Endothelial cell of umbilical vein (primary cell): ENCODE results near the gene OTUD7B.
"Not testable (repeated sequence)": the region's sequence is repeated elsewhere in the genome, so short reads cannot be mapped to it uniquely, and the experiment has no call there.

Experiments
- JUN ChIP-seq: IDR thresholded peaks from 2 replicates; pipeline ENCODE4 v1.6.1; 2011; ENCODE audit warnings: borderline replicate concordance, low read depth; ENCODE audit not compliant: insufficient read length, insufficient read depth
- MAX ChIP-seq: IDR thresholded peaks from 2 replicates; pipeline ENCODE4 v1.6.1; 2011; ENCODE audit not compliant: insufficient read depth, insufficient read length
- MYC ChIP-seq: IDR thresholded peaks from one replicate; pipeline ENCODE4 v1.6.1; 2011; ENCODE audit warnings: mild to moderate bottlenecking, low read depth, low read length
- POLR2A ChIP-seq: IDR thresholded peaks from 2 replicates; pipeline ENCODE4 v1.6.1; 2012; ENCODE audit warnings: low read depth, mild to moderate bottlenecking, control low read depth, low read length
- TF ChIP-seq, protein P1 (sequence below), 2 donors: IDR thresholded peaks; 1 replicate in 1 of 2; 2 replicates in 1 of 2; pipeline ENCODE4 v1.5.1; 2011; ENCODE audit warnings: low read length in 2 of 2, mild to moderate bottlenecking in 2 of 2, moderate library complexity in 2 of 2, control low read depth in 1 of 2, inconsistent platforms in 1 of 2, low read depth in 1 of 2; ENCODE audit not compliant: insufficient read depth in 1 of 2; ENCODE audit errors: extremely low read depth in 1 of 2

- TF ChIP-seq, protein P1, sequence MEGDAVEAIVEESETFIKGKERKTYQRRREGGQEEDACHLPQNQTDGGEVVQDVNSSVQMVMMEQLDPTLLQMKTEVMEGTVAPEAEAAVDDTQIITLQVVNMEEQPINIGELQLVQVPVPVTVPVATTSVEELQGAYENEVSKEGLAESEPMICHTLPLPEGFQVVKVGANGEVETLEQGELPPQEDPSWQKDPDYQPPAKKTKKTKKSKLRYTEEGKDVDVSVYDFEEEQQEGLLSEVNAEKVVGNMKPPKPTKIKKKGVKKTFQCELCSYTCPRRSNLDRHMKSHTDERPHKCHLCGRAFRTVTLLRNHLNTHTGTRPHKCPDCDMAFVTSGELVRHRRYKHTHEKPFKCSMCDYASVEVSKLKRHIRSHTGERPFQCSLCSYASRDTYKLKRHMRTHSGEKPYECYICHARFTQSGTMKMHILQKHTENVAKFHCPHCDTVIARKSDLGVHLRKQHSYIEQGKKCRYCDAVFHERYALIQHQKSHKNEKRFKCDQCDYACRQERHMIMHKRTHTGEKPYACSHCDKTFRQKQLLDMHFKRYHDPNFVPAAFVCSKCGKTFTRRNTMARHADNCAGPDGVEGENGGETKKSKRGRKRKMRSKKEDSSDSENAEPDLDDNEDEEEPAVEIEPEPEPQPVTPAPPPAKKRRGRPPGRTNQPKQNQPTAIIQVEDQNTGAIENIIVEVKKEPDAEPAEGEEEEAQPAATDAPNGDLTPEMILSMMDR (IDR thresholded peaks at IDR 0.05; ENCODE audit: extremely low read depth in 1 of 2, insufficient read depth in 1 of 2, low read depth in 1 of 2, low read length in 2 of 2) = not testable (repeated sequence)
- TF ChIP-seq MAX, MYC, JUN, POLR2A: not testable (repeated sequence)
Observed at GRCh38 chr1:150051905-150052412, 41.4 kb upstream of the OTUD7B start.
